Upper lobe of left lung (tissue), 6 donors: ENCODE data around the gene IL13. TPM values are rescaled to one million over a fixed set of nuclear protein-coding genes. Genes with fewer than 3 reads are reported as not detected.

Experiments
- ATAC-seq, 2 donors: fragments of 200-7000 bp; cut with Tn5 transposase; one replicate each; pipeline ENCODE4 v1.9.1; 2022; ENCODE audit warnings: mild to moderate bottlenecking in 2 of 2, moderate library complexity in 2 of 2; ENCODE audit not compliant: low FRiP score in 2 of 2
- DNase-seq, 2 donors: peaks; one replicate each; pipeline ENCODE4 v3.0.0-alpha.2; 2019 to 2020
- H3K27ac ChIP-seq, 4 donors: fragments of 200-600 bp; sonication (generic); one replicate each; pipeline ENCODE4 v1.5.1; 2016 to 2019
- H3K27me3 ChIP-seq, 4 donors: fragments of 200-600 bp; sonication (generic); one replicate each; pipeline ENCODE4 v1.5.1; 2017 to 2019
- H3K36me3 ChIP-seq, 4 donors: fragments of 200-600 bp; sonication (generic); one replicate each; pipeline ENCODE4 v1.5.1; 2016 to 2019
- H3K4me1 ChIP-seq, 4 donors: fragments of 200-600 bp; sonication (generic); one replicate each; pipeline ENCODE4 v1.5.1; 2018 to 2019
- H3K4me3 ChIP-seq, 4 donors: fragments of 200-600 bp; sonication (generic); one replicate each; pipeline ENCODE4 v1.5.1; 2017 to 2019; ENCODE audit warnings: mild to moderate bottlenecking in 2 of 4, moderate library complexity in 1 of 4
- H3K9me3 ChIP-seq, 4 donors: fragments of 200-600 bp; sonication (generic); one replicate each; pipeline ENCODE4 v1.5.1; 2018 to 2019
- CTCF ChIP-seq, 6 experiments: fragments of 450-650 bp in 4 of 6; fragments of 200-600 bp in 2 of 6; sonication (generic) in 2 of 6; IDR thresholded peaks; one replicate each; pipeline ENCODE4 v1.5.1; 2016 to 2019; ENCODE audit warnings: antibody characterized with exemption in 6 of 6
- EP300 ChIP-seq, 4 donors: sonication (generic); formaldehyde crosslinking; IDR thresholded peaks; one replicate each; pipeline ENCODE4 v1.5.1; 2017; ENCODE audit warnings: antibody characterized with exemption in 4 of 4, control low read depth in 2 of 4
- POLR2A ChIP-seq, 4 donors: fragments of 450-650 bp; IDR thresholded peaks; one replicate each; pipeline ENCODE4 v1.5.1; 2016 to 2017; ENCODE audit warnings: antibody characterized with exemption in 4 of 4, mild to moderate bottlenecking in 2 of 4
- POLR2AphosphoS5 ChIP-seq, 2 donors: sonication (generic); formaldehyde crosslinking; IDR thresholded peaks; one replicate each; pipeline ENCODE4 v1.5.1; 2017; ENCODE audit warnings: antibody characterized with exemption in 2 of 2
- WGBS, 2 donors: methylation state at CpG; one replicate each; pipeline ENCODE4 v1.1.5; 2017 to 2018; 5-methylcytosine and 5-hydroxymethylcytosine counted together
- total RNA-seq, 6 donors: library from RNA; depleted of rRNA in 4 of 6; stranded (reverse); fragments of >200 nt in 4 of 6; gene quantifications; one replicate each; pipeline versions ENCODE4 v1.1.0 to v1.2.1, GENCODE V29; 2016 to 2021
- donor health status: DM: no; HTN: no; CAD: no; lungs with moderate emphysema.
- donor health status: DM: no; HTN: yes; CAD: no; lungs with severe emphysema.

IL13 gene
- total RNA-seq, 6 donors from 2014 or later: 0.49 to 1.0 TPM; not detected in 4

DNA sequence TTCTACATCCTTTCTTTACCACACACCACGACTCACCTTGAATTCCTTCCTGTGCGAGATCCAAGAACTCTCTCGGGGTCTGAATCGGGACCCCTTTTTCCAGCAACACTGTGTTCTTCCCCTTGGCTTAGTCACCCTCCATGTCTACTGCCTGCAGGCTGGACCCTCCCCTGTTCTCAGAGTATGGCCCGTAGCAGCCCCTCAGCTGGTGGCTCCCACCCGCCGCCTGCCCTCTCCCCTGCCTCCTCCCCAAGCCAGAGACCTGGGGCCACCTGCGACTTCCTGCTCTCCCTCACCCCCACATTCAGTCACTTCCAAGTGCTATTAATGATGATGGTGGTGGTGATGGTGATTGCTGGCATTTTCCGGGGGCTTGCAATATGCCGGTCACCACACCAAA, 9.3 kb downstream of the IL13 start:
- H3K9me3 ChIP-seq: no peaks in the 10 kb centered on the region
- 90 to 91% methylated on average over 10 of the region's 10 CpGs for WGBS, 2 donors

GRCh38 chr5:132667761-132668705, 10.1 kb downstream of the IL13 start:
- 82 to 86% methylated on average over 17 to 22 of the region's 22 CpGs for WGBS, 2 donors
- Histone ChIP-seq H3K9me3 (no peaks in the 10 kb centered on the region), H3K27me3 (no peaks in the 10 kb centered on the region), H3K36me3 (no peaks in the 10 kb centered on the region), H3K4me1 (no peaks in the 10 kb centered on the region), H3K27ac (no peak overlapping the region), H3K4me3 (no peak overlapping the region)
- no peak for TF ChIP-seq EP300 (IDR thresholded peaks at IDR 0.05)
- no peak for TF ChIP-seq POLR2A (IDR thresholded peaks at IDR 0.05)
- TF ChIP-seq CTCF (IDR thresholded peaks at IDR 0.05): no peak
- TF ChIP-seq POLR2AphosphoS5 (IDR thresholded peaks at IDR 0.05): no peak
- ATAC-seq: no peak
- DNase-seq: no peak

More for the DNA sequence above, 9.3 kb downstream of the IL13 start:
- TF ChIP-seq CTCF (IDR thresholded peaks at IDR 0.05) (no peak), POLR2A (IDR thresholded peaks at IDR 0.05) (no peak), POLR2AphosphoS5 (IDR thresholded peaks at IDR 0.05) (no peak), EP300 (IDR thresholded peaks at IDR 0.05) (no peak)
- Histone ChIP-seq H3K27ac (no peak overlapping the region), H3K4me1 (no peaks in the 10 kb centered on the region), H3K36me3 (no peaks in the 10 kb centered on the region), H3K4me3 (no peak overlapping the region), H3K27me3 (no peaks in the 10 kb centered on the region)
- ATAC-seq (no peak), DNase-seq (no peak)

GRCh38 chr5:132668706-132669454, 10.9 kb downstream of the IL13 start:
- Histone ChIP-seq H3K4me3 (no peak overlapping the region), H3K27ac (no peak overlapping the region), H3K27me3 (no peaks in the 10 kb centered on the region), H3K9me3 (no peaks in the 10 kb centered on the region), H3K4me1 (no peaks in the 10 kb centered on the region), H3K36me3 (no peaks in the 10 kb centered on the region)
- ATAC-seq (no peak), DNase-seq (no peak)
- TF ChIP-seq CTCF (IDR thresholded peaks at IDR 0.05): no peak
- no peak for TF ChIP-seq POLR2AphosphoS5 (IDR thresholded peaks at IDR 0.05)
- TF ChIP-seq EP300 (IDR thresholded peaks at IDR 0.05): no peak
- TF ChIP-seq POLR2A (IDR thresholded peaks at IDR 0.05): no peak
- 92 to 95% methylated on average over 11 to 14 of the region's 14 CpGs for WGBS, 2 donors

GRCh38 chr5:132669455-132669820, 11.5 kb downstream of the IL13 start:
- Histone ChIP-seq H3K4me3 (no peak overlapping the region), H3K27ac (no peak overlapping the region), H3K4me1 (no peaks in the 10 kb centered on the region), H3K36me3 (no peaks in the 10 kb centered on the region), H3K9me3 (no peaks in the 10 kb centered on the region), H3K27me3 (no peaks in the 10 kb centered on the region)
- ATAC-seq (no peak), DNase-seq (no peak)
- TF ChIP-seq POLR2A (IDR thresholded peaks at IDR 0.05): no peak
- no peak for TF ChIP-seq POLR2AphosphoS5 (IDR thresholded peaks at IDR 0.05)
- no peak for TF ChIP-seq EP300 (IDR thresholded peaks at IDR 0.05)
- TF ChIP-seq CTCF (IDR thresholded peaks at IDR 0.05): no peak
- WGBS, 2 donors: 87 to 88% methylated on average over 7 of the region's 7 CpGs
